Mesenteric fat pad (tissue), 1 donor: ENCODE measurements around the gene MT1F. TPM values are rescaled to one million over a fixed set of nuclear protein-coding genes. Genes with fewer than 3 reads are reported as not detected.
A peak's percentile ranks its signal among the peaks of the same experiment; 100 is the strongest.

Experiments used
- DNase-seq: peaks from one replicate; pipeline ENCODE4 v3.0.0-alpha.2; 2020; ENCODE audit warnings: low spot score
- total RNA-seq: library from RNA; stranded (reverse); fragmentation: NEBNext Ultra II Directional; extraction: Animal tissue kit (Norgen Biotek cat#: 25700); gene quantifications from one replicate; pipeline ENCODE4 v1.2.1, GENCODE V29; 2021
- donor health status: DM: yes; HTN: yes; CAD: no.

The MT1F gene
- total RNA-seq, 1 donor from 2014 or later: 11.8 TPM

GRCh38 chr16:56625140-56625942 is 32.4 kb upstream of the MT1F start, which contains the start of gene MT1E:
TSS of gene MT1E (plus strand) at chr16:56625781. CDS start at chr16:56625852, 71 bp downstream.
- DNase-seq: no peak

GRCh38 chr16:56625943-56626654 is 31.7 kb upstream of the MT1F start:
- no peak for DNase-seq

- no peak for DNase-seq
Observed at GRCh38 chr16:56626685-56627084, 31.1 kb upstream of the MT1F start.

- no peak for DNase-seq
Observed at GRCh38 chr16:56628486-56629350, 29.0 kb upstream of the MT1F start.

- DNase-seq: no peak
Observed at GRCh38 chr16:56629531-56629930, 28.2 kb upstream of the MT1F start.

GRCh38 chr16:56630134-56630533 is 27.6 kb upstream of the MT1F start:
- no peak for DNase-seq

GRCh38 chr16:56631197-56631596 is 26.6 kb upstream of the MT1F start:
- DNase-seq: no peak

- DNase-seq: no peak
Observed at GRCh38 chr16:56631832-56632155, 26.0 kb upstream of the MT1F start.

GRCh38 chr16:56632156-56632847 is 25.5 kb upstream of the MT1F start, which contains the start of gene MT1M:
TSS of gene MT1M (plus strand) at chr16:56632659. CDS start at chr16:56632732, 73 bp downstream.
- DNase-seq: peak; percentile 93

GRCh38 chr16:56632848-56633365 is 24.9 kb upstream of the MT1F start:
- no peak for DNase-seq

- no peak for DNase-seq
Observed at GRCh38 chr16:56633535-56633934, 24.2 kb upstream of the MT1F start.

GRCh38 chr16:56634715-56635440 is 22.9 kb upstream of the MT1F start:
- DNase-seq: no peak

GRCh38 chr16:56635441-56635967 is 22.3 kb upstream of the MT1F start:
- DNase-seq: no peak

GRCh38 chr16:56636616-56637413 is 20.9 kb upstream of the MT1F start:
- DNase-seq: no peak

- DNase-seq: peak; percentile 95
Observed at GRCh38 chr16:56637814-56638750, 19.7 kb upstream of the MT1F start, which contains the start of gene MT1A. TSS of gene MT1A (plus strand) at chr16:56638666. CDS start at chr16:56638739, 73 bp downstream.

GRCh38 chr16:56639045-56639444 is 18.7 kb upstream of the MT1F start:
- no peak for DNase-seq

GRCh38 chr16:56640076-56640475 is 17.7 kb upstream of the MT1F start:
- DNase-seq: no peak

GRCh38 chr16:56641166-56641565 is 16.6 kb upstream of the MT1F start:
- no peak for DNase-seq
